HEK293 (cell line): ENCODE results near the gene PTHLH.

ENCODE experiments used
- CTCF ChIA-PET: fragments of 350-600 bp; formaldehyde crosslinking; extraction: SDS; loops from one replicate; lab custom pipeline; 2021; ENCODE audit warnings: antibody characterized with exemption; lab: Yijun Ruan, JAX
- POLR2A ChIA-PET: fragments of 300-600 bp; formaldehyde crosslinking; extraction: SDS; loops from one replicate; lab custom pipeline; 2020; ENCODE audit warnings: antibody characterized with exemption, inconsistent platforms; lab: Yijun Ruan, JAX
- H3K27ac ChIP-seq: fragments of 200-500 bp; sonication (Bioruptor generic); 2 replicates; pipeline ENCODE4 v1.5.1; 2014; ENCODE audit warnings: low read depth, low read length, control low read depth, inconsistent platforms; ENCODE audit errors: extremely low read depth
- H3K36me3 ChIP-seq, 2 experiments: fragments of 200-500 bp in 1 of 2; sonication (Bioruptor generic) in 1 of 2; 1 replicate in 1 of 2; 2 replicates in 1 of 2; pipeline ENCODE4 v1.5.1; 2014 to 2017; ENCODE audit warnings: inconsistent platforms in 2 of 2, low read length in 2 of 2; ENCODE audit not compliant: control insufficient read depth in 2 of 2, insufficient read depth in 1 of 2
- H3K4me1 ChIP-seq: fragments of 200-500 bp; sonication (Bioruptor generic); 2 replicates; pipeline ENCODE4 v1.5.1; 2014; ENCODE audit warnings: mild to moderate bottlenecking, low read length, inconsistent platforms; ENCODE audit not compliant: control insufficient read depth, insufficient read depth
- H3K4me3 ChIP-seq: 2 replicates; pipeline ENCODE4 v1.5.1; 2011; ENCODE audit warnings: low read depth, mild to moderate bottlenecking, control low read depth, low read length, moderate library complexity
- H3K9me3 ChIP-seq: fragments of 200-500 bp; sonication (Bioruptor generic); 2 replicates; pipeline ENCODE4 v1.5.1; 2014; ENCODE audit warnings: low read depth, low read length, inconsistent platforms; ENCODE audit not compliant: control insufficient read depth, insufficient read depth
- CTCF ChIP-seq: fragments of 450-650 bp; formaldehyde crosslinking; IDR thresholded peaks from 2 replicates; pipeline ENCODE4 v1.5.1; 2016; ENCODE audit warnings: missing biosample characterization, missing genetic modification characterization
- GFI1B ChIP-seq: fragments of 450-650 bp; formaldehyde crosslinking; IDR thresholded peaks from 2 replicates; pipeline ENCODE4 v1.5.1; 2016; ENCODE audit warnings: missing biosample characterization, missing genetic modification characterization
- KLF8 ChIP-seq: fragments of 450-650 bp; formaldehyde crosslinking; IDR thresholded peaks from 2 replicates; pipeline ENCODE4 v1.5.1; 2016; ENCODE audit warnings: missing biosample characterization, missing genetic modification characterization
- PRDM10 ChIP-seq: fragments of 450-650 bp; formaldehyde crosslinking; IDR thresholded peaks from 2 replicates; pipeline ENCODE4 v1.5.1; 2016; ENCODE audit warnings: missing biosample characterization, missing genetic modification characterization
- YY1 ChIP-seq: fragments of 450-650 bp; formaldehyde crosslinking; IDR thresholded peaks from 2 replicates; pipeline ENCODE4 v1.5.1; 2018; ENCODE audit warnings: missing biosample characterization, missing genetic modification characterization
- ZNF16 ChIP-seq: fragments of 450-650 bp; formaldehyde crosslinking; IDR thresholded peaks from 2 replicates; pipeline ENCODE4 v1.5.1; 2016; ENCODE audit warnings: low read depth, missing biosample characterization, missing genetic modification characterization
- ZNF24 ChIP-seq: fragments of 450-650 bp; formaldehyde crosslinking; IDR thresholded peaks from 2 replicates; pipeline ENCODE4 v1.5.1; 2016; ENCODE audit warnings: missing biosample characterization, missing genetic modification characterization
- ZNF404 ChIP-seq: fragments of 450-650 bp; formaldehyde crosslinking; IDR thresholded peaks from 2 replicates; pipeline ENCODE4 v1.5.1; 2017; ENCODE audit warnings: missing biosample characterization, missing genetic modification characterization
- ZNF521 ChIP-seq: fragments of 450-650 bp; formaldehyde crosslinking; IDR thresholded peaks from 2 replicates; pipeline ENCODE4 v1.5.1; 2017; ENCODE audit warnings: missing biosample characterization, mild to moderate bottlenecking, missing genetic modification characterization
- ZNF585B ChIP-seq: fragments of 450-650 bp; formaldehyde crosslinking; IDR thresholded peaks from 2 replicates; pipeline ENCODE4 v1.5.1; 2016; ENCODE audit warnings: missing biosample characterization, missing genetic modification characterization
- ZNF600 ChIP-seq: fragments of 450-650 bp; formaldehyde crosslinking; IDR thresholded peaks from 2 replicates; pipeline ENCODE4 v1.5.1; 2016; ENCODE audit warnings: missing biosample characterization, missing genetic modification characterization
- ZNF626 ChIP-seq: fragments of 450-650 bp; sonication (Bioruptor Pico); formaldehyde crosslinking; IDR thresholded peaks from 2 replicates; pipeline ENCODE4 v1.5.1; 2018; ENCODE audit warnings: missing biosample characterization, missing genetic modification characterization, inconsistent platforms
- ZNF639 ChIP-seq: fragments of 450-650 bp; formaldehyde crosslinking; IDR thresholded peaks from 2 replicates; pipeline ENCODE4 v1.5.1; 2016; ENCODE audit warnings: missing biosample characterization, missing genetic modification characterization
- ZNF776 ChIP-seq: fragments of 450-650 bp; formaldehyde crosslinking; IDR thresholded peaks from 2 replicates; pipeline ENCODE4 v1.5.0; 2017; ENCODE audit warnings: missing biosample characterization, missing genetic modification characterization, borderline replicate concordance
- ZNF830 ChIP-seq: fragments of 450-650 bp; IDR thresholded peaks from 2 replicates; pipeline ENCODE4 v1.5.0; 2018; ENCODE audit warnings: missing biosample characterization, missing genetic modification characterization, low read depth, mild to moderate bottlenecking, moderate library complexity
- TF ChIP-seq, protein P1 (sequence below): fragments of 450-650 bp; formaldehyde crosslinking; IDR thresholded peaks from 2 replicates; pipeline ENCODE4; 2016; ENCODE audit warnings: missing biosample characterization, missing genetic modification characterization
- TF ChIP-seq, protein P2 (sequence below): fragments of 450-650 bp; formaldehyde crosslinking; optimal IDR thresholded peaks from 2 replicates; pipeline ENCODE3; 2016; ENCODE audit warnings: missing biosample characterization, mild to moderate bottlenecking, missing genetic modification characterization
- TF ChIP-seq, protein P3 (sequence below): fragments of 450-650 bp; formaldehyde crosslinking; IDR thresholded peaks from 2 replicates; pipeline ENCODE4 v1.5.1; 2016; ENCODE audit warnings: missing biosample characterization, missing genetic modification characterization

Gene PTHLH

DNA sequence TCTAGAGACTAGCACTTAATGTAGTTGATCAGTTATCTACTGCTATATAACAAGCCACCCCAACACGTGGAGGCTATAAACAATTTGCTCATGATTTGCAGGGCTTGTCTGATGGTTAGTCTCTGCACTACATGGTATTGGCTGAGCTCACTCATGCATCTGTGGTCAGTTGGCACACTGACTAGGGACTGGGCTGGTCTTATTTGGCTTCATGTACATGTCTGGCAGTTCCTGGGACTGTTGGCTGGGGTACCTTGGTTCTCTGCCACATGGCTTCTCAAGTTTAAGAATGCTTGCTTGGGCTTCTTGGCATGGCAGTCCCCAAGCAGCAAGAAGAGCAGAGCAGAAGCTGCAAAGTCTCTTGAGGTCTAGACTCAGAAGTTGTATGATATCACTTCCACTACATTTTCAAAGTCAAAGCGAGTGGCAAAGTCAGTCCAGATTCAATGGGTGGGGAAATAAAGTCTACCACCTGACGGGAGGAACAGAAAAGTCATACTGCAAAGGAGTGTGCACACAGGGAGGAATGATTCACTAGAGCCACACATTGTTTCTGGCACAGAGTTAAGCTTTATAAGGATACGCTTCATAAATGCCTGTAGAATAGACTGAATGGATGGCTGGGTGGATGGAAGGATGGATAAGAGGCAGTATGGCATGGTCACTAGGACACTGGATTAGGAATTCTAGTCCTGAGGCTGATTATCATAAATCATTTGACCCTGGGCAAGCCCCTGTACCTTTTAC, 44.8 kb upstream of the PTHLH start:
- TF ChIP-seq, protein P1, sequence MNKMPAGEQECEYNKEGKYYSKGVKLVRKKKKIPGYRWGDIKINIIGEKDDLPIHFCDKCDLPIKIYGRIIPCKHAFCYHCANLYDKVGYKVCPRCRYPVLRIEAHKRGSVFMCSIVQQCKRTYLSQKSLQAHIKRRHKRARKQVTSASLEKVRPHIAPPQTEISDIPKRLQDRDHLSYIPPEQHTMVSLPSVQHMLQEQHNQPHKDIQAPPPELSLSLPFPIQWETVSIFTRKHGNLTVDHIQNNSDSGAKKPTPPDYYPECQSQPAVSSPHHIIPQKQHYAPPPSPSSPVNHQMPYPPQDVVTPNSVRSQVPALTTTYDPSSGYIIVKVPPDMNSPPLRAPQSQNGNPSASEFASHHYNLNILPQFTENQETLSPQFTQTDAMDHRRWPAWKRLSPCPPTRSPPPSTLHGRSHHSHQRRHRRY: no peak
- TF ChIP-seq ZNF521 (no peak), ZNF639 (no peak), ZNF16 (tag by site-specific recombination) (no peak), ZNF24 (tag by site-specific recombination) (no peak), ZNF626 (no peak), KLF8 (tag by site-specific recombination) (no peak), ZNF830 (tag by site-specific recombination) (no peak), ZNF585B (no peak), CTCF (tag by site-specific recombination) (no peak), PRDM10 (no peak), ZNF776 (tag by site-specific recombination) (no peak), ZNF404 (tag by site-specific recombination) (no peak), ZNF600 (no peak), GFI1B (no peak), YY1 (tag by site-specific recombination) (no peak)
- TF ChIP-seq, protein P2, sequence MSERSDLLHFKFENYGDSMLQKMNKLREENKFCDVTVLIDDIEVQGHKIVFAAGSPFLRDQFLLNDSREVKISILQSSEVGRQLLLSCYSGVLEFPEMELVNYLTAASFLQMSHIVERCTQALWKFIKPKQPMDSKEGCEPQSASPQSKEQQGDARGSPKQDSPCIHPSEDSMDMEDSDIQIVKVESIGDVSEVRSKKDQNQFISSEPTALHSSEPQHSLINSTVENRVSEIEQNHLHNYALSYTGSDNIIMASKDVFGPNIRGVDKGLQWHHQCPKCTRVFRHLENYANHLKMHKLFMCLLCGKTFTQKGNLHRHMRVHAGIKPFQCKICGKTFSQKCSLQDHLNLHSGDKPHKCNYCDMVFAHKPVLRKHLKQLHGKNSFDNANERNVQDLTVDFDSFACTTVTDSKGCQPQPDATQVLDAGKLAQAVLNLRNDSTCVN (tag by site-specific recombination): no peak
- TF ChIP-seq, protein P3, sequence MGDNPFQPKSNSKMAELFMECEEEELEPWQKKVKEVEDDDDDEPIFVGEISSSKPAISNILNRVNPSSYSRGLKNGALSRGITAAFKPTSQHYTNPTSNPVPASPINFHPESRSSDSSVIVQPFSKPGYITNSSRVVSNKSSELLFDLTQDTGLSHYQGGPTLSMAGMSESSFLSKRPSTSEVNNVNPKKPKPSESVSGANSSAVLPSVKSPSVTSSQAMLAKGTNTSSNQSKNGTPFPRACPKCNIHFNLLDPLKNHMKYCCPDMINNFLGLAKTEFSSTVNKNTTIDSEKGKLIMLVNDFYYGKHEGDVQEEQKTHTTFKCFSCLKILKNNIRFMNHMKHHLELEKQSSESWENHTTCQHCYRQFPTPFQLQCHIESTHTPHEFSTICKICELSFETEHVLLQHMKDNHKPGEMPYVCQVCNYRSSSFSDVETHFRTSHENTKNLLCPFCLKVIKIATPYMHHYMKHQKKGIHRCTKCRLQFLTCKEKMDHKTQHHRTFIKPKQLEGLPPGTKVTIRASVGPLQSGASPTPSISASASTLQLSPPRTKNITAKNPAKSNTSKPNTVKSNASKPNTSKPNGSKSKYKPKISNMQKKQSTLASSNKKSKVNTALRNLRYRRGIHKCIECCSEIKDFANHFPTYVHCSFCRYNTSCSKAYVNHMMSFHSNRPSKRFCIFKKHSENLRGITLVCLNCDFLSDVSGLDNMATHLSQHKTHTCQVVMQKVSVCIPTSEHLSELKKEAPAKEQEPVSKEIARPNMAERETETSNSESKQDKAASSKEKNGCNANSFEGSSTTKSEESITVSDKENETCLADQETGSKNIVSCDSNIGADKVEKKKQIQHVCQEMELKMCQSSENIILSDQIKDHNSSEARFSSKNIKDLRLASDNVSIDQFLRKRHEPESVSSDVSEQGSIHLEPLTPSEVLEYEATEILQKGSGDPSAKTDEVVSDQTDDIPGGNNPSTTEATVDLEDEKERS: no peak
- ChIA-PET POLR2A (no interaction called here), CTCF (interaction anchor here (0.6 kb wide), 2 partner anchors 294 to 474 kb away, joined by 4 read pairs; no protein-coding TSS in a partner anchor)

More for the DNA sequence above, 44.8 kb upstream of the PTHLH start:
- H3K4me1 ChIP-seq: no peaks in the 10 kb centered on the region
- no peak overlapping the region for H3K27ac ChIP-seq
- H3K36me3 ChIP-seq: no peaks in the 10 kb centered on the region
- no peak overlapping the region for H3K4me3 ChIP-seq
- H3K9me3 ChIP-seq: no peaks in the 10 kb centered on the region
